ENCODE results near the gene AK5.

DNA sequence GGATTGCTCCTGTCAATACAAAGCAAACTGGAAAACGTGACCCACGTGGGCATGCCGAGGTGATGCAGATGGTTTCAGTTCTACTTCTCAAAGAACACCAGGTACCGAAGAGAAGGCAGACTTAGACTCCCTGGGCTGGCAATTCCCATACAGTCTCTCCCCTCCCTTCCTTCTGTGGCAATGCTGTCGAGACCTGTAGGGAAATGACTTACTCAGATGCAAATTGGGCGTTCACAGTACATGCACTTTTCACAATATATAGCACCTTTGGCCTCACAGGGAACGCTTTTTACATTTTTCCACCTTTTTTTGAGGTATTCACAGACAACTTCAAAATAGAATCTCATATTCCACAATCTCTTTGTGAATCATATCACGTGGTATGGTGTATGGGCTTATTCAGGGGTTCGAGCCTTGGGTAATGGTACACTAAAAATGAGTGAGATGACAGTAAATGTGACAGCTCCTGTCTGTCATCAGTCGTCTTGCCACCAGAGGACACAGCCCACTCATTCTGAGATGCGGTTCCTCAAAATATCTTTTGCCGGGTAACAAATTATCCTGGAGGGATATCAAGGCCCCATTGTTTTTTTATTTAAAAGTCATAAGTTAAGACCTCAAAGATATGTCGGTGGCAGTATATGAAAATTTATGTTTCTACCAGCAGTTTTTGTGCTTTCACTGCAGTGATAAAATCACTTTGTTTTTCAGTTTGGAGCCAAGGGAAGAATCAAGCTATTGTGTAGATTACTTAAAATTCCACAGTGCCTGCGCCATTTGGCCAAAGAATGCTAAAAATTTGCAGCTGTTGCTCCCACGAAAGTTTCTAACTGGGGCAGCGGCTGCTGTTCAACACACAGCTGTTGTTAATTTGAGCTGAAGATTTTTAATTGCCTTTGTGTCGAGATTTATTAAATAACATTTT, 232.3 kb downstream of the AK5 start:
- TF ChIP-seq PHF20 (CRISPR knock-in tag; IDR thresholded peaks at IDR 0.05) = no peak
- TF ChIP-seq POLR2AphosphoS5 (IDR thresholded peaks at IDR 0.05; ENCODE audit: low read depth, low read length) = no peak
- no peak for TF ChIP-seq ZNF780A (CRISPR knock-in tag; IDR thresholded peaks at IDR 0.05)
